HG02759 (cell line): ENCODE results near the gene AKAP7.
"Not testable (repeated sequence)": the region's sequence is repeated elsewhere in the genome, so short reads cannot be mapped to it uniquely, and the experiment has no call there.

Experiments
- ATAC-seq: cut with Tn5 transposase; IDR thresholded peaks from one replicate; pipeline ENCODE4 v1.9.1; 2021; ENCODE audit warnings: mild to moderate bottlenecking, moderate library complexity; ENCODE audit not compliant: unreplicated experiment

The AKAP7 gene

DNA sequence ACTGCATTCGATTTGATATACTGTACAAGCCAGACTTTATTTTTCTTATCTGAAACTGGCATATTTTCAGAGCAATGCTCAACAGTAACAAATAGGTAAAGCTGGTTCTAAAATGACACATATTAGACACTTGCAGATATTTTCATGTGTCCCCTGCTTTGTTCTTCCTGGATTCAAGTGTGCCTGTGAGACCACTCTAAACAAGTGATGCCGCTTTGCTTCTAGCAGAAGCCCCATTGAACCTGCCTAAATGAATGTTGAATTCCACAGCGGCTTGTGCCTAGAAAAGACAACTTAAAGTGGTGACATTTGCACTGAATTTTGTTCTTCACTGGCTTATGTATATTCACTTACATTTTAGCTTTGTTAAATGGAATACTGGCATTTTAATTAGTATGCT is 115.7 kb downstream of the AKAP7 start:
- no peak for ATAC-seq

DNA sequence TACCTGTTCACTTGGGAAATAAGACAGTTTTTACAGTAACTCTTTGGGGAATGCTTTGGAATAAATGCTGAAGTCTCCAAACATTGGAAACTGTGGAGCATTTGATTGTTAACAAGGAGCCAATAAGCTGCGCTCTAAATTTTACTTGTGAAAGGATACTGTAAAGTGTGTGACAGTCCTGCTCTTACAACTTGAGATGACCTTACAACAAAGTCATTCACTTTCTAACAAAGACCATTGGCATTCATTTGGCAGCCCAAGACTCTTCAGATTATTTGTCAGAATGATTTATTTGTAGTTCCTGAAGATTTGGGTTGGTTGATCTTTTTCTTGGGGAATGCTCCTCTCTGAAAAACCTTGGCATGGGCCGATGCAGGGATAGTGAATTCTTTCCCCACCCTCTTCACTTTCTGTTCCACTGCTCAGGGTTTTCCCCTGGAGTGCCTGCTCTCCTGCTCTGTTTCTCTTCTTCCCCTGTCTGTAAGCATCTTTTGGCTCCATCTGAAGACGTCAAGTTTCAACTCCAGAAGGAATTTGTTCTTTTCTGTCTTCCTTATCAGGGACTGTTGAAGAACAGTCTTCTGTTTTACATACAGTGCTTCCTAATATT is 116.4 kb downstream of the AKAP7 start:
- ATAC-seq = no peak

DNA sequence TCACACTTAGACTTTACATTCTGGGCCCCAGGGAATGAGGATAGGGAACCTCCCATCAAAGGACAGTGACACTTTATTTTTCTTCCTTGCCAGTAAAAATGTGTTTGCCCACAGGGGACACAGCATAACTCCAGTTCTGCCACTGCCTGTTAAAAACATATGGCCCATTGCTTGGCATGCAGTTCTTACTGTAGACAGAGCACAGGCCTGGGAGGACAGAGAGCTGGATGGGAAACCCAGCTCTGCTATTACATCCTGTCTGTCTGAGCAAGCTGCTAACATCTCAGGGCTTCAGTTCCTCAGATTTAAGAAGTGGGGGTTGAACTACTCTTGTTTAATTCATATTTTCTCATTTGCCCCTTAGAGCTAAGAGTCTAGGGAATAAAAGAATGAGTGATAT is 120.2 kb downstream of the AKAP7 start:
- no peak for ATAC-seq

DNA sequence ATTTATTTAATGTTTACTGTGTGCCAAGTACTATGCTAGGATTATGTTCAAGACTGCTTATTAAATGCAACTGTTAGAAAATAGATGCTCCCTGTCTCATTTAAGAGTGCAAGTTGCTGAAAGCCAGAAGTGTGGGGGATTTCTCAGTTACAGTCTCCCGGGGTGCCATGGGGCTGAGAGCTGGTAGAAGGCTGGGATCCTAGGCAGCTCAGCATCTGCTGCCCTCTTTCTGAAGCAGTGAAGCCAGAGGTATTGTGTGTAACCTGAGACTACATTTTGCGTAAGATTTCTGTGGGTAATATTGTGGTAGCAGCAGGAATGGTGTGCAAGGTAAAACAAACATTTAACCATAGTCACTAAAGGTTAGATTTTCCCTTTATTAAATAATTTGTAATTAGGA is 120.6 kb downstream of the AKAP7 start:
- no peak for ATAC-seq

DNA sequence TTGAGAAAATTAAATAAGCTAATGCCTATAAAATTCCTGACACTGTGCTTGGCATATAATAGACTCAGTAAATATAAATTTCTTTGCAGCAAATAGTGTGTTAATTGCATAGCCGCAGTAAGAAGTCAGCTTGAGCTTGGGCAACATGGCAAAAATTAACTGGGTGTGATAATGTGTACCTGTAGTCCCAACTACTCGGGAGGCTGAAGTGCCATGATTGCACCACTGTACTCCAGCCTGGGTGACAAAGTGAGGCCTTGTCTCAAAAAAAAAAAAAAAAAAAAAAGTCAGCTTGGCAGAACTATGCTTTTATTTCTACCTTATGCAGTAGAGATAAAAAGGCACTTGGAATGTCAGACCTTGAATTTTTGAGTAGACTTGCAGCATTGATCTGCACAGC is 121.8 kb downstream of the AKAP7 start:
- no peak for ATAC-seq

DNA sequence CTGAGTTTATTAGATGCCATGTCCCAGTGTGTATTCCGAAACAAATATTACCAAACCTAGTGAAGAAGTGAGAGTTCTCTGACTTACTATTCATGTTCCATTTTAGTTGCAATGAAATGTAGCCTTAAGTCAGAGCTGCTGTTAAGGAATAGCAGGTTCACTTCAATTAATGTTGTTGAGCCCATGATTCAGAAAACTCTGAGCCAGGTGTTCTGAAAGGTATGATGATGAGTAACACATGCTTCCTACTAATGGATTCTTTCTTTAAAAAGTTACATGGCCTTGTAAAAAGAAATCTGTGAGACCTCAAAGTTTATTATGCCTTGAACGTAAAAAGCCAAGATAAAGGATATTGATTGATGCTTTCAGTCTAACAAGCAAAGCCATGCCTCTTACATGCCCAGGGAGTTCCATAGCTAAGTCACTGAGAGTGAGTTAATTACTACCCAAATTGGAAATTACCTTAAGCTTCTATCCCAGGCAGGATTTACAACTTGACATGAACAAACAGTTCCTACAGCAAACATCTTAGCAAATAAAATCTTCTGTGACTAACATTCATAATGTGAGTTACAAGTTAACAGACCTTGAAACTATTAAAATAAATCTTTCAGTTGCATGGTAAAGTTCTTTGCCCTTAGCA is 122.9 kb downstream of the AKAP7 start:
- ATAC-seq = peak; percentile 76

DNA sequence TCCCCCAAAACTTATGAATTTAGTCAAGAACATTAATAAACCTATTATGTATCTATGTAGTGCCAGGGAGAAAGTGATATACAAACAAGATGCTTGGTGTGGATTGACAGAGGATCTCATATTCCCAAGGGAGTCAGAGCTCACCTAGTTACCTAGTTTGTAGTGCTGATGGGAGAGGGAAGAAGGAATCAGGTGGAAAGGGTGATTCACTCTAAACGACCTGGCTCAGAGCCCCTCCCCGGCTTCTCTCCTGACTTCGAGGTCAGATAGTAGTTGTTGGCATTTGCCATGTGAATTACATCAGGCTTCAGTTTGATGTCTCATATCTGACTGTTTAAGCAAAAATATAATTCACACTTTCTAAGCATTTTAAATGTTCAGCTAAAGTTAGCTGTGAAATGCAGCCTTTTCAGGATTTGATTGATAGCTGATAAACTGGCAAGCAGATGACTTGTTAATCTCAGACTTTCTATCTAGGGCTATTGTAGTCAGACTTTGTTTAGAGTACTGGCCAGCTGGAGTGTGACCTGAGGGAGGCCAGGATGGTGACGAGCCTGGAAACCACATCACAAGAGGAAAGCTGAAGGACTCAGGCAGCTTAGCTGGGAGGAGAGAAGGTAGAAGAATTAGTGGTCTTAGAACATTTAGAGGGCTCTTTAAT is 123.7 kb downstream of the AKAP7 start:
- peak; percentile 10 for ATAC-seq

DNA sequence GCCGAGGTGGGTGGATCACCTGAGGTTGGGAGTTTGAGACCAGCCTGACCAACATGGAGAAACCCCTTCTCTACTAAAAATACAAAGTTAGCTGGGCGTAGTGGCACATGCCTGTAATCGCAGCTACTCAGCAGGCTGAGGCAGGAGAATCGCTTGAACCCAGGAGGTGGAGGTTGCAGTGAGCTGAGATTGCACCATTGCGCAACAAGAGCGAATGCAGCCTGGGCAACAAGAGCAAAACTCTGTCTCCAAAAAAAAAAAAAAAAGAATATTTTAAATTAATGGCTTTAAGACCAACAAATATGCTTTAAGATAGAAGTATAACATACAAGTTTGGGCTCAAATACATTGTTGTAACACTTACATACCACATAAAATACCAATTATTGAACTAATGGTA is 125.7 kb downstream of the AKAP7 start:
- ATAC-seq = not testable (repeated sequence)

DNA sequence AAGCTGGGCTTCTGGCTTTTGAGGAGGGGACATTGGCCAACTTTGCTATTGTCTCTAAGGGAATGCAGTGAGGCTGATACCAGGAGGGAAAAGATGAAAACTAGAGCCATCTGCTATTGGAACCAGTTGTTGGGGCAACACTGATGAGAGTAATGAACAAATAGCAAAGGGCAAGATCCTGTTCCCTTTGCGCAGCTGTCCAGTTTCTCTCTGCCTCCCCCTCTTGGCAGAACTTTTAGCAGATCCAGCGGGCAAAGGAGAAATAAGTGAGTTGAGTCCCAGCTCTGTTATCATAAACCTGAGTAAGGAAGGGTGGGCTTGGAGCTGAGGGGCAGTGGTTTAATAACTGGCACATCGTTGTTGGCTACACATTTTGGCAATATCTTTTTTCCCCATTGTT is 126.8 kb downstream of the AKAP7 start:
- ATAC-seq = no peak

DNA sequence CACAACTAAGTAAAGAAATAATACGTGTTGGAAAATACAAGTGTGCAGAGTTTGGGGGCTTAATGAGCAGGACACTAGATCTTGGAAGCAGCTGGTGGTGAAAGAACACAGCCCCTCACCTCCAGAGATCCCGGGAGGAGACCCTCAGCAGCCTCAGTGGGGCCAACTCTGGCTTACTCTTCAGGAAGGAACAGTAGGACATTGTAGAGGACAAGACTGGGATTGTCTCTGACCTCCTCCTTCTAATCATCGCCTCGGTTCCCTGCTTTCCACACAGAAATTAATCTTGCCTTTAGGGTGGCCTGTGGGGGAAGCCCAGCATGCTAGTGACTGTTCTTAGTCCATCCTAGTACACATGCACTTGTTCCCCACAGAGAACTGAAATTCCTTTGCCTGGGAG is 130.7 kb downstream of the AKAP7 start:
- no peak for ATAC-seq

DNA sequence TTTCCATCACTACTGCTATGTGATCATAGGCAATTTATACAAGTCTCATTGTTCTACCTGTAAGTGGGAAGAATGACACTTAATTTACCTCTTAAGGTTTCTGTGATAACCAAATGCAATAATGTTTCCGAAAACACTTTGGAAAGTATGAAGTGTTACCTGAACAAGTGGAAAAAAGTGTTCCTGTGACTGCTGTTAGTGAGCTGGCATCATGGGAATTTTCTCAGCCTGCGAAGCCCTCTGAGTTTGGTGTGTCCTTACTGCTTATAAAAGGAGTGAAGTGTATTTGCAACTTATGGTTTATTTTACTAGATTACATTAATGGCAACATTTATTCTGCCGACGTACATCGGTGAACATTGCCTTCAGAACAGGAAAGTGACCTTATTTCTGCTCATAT is 133.0 kb downstream of the AKAP7 start:
- ATAC-seq = no peak

DNA sequence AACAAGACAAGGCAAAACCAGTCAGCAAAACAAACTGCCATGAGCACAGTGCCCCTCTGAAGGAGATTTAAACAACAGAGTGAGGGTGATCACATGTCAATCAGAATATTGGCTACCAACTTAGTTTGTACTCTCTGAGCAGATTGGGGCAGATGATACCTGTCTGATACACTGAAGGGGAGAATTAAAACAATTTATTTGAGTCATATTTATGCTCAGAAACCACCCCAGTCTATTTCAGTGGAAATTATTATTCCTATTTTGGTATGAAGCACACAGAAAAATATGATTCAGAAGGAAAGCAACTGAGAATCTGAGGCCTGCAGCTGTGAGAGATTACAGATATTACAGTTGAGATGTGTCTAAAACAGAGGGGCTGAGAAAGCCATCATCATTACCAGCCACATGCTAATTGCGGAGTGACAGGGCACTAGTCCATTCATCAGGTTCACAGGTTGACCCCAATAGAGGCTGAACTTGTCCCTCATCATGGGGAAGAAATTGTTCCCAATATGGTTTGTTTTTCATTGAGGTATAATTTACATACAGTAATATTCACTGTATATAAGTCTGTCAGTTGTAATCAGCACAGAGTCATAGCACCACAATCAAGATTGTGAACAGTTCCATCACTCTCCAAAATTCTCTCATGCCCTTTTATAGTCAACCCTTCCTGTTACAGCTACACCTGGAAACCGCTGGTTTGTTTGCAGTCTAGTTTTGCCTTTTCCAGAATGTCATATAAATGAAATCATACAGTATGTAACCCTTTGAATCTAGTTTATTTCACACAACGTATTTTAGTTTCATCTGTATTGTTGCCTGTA is 134.5 kb downstream of the AKAP7 start:
- ATAC-seq = no peak

DNA sequence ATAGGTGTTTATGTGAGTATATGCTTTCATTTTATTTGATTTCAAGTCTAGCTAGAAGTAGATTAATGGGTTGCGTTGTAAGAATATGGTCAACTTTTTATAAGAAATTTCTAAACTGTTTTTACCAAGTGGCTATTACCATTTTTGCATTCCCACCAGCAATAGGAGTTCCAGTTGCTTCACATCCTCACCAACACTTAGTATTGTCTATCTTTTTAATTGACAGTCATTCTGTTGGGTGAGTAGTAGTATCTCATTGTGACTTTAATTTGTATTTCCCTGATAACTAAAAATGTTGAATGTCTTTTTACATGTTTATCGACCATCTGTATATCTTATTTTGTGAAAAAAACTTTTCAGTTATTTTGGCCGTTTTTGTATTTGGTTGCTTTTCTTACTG is 135.3 kb downstream of the AKAP7 start:
- ATAC-seq = no peak

DNA sequence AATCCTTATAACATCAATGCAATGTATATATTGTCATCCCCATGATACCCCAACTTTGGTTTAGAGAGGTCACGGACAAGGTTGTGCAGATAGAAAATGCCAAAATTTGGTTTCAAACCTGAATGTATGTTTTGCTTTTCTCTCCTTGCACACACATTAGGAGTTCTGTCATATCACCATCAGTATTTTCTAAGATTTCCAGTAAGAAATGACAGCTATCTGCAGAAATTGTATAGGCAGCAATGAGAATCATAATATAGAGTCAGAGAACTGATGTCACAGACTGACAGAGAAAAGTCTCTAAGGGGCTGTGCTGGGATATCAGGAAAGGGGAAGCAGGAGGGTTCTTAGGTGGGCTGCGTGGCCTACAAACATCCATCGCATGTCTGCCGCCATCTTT is 140.0 kb downstream of the AKAP7 start:
- no peak for ATAC-seq

DNA sequence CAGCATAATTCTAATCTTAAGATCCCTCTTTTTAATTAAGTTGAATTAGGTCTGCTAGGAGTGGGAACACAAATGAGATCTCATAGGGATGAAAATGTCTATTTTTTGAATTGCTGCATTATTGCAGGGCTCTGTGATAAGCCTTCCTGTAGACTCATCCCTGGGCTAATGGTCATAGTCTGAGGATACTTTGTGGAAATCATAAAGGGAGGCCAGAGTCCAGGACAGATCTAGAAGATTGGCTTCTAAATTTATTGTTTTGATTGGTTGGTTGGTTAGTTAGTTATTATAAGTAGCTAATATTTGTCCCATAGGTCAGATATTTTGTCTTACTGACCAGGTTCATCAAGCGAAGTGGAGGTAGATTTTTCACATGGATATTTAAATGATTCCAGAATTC is 142.3 kb downstream of the AKAP7 start:
- no peak for ATAC-seq

DNA sequence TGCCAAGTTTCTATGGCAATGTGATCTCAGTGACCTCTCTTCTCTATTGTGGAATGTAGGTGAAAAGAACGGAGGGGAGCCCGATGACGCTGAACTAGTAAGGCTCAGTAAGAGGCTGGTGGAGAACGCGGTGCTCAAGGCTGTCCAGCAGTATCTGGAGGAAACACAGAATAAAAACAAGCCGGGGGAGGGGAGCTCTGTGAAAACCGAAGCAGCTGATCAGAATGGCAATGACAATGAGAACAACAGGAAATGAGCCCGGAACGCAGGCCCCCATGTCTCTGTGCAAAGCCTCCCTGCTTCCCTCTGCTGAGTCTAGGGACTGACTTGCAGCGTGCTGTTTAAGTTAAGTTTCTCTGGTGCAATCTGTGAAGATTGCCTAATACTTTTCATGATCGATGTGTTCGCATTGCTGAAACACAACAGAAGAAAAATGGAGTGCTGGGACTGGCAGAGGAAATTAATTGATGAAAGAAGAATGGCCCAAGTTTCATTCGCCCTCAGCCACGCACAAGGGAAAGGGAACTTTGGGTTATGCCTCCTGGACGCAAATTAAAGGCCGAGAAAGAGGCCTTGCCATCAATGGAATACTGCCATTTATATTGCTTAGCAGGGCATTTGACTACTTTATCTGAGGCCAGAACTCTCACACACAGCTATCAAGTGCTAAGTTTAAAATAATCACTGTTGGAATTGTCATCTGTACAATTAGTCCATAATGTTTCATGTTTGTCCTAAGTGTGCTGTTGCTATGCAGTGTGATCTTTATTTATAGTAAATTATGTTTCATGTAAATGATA is 146.4 kb downstream of the AKAP7 start:
- ATAC-seq = no peak

DNA sequence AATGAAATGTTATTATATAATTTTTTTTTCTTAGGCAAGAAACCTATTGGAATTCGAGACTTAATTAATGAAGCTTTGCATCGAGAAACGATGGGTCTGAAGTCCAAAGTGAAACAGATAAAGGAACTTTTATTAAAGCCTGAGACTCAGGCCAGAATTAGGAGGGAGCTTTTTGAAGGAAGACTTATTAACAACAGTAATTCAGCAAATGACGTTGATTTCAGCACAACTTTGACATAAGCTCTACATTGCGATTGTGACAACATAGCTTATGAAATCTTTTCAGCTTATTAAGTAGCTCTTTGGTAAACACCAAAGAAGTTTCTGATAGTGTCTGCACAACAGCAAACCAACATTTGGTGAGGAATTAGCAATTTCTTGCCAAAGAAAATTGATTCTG is 147.1 kb downstream of the AKAP7 start:
- no peak for ATAC-seq

DNA sequence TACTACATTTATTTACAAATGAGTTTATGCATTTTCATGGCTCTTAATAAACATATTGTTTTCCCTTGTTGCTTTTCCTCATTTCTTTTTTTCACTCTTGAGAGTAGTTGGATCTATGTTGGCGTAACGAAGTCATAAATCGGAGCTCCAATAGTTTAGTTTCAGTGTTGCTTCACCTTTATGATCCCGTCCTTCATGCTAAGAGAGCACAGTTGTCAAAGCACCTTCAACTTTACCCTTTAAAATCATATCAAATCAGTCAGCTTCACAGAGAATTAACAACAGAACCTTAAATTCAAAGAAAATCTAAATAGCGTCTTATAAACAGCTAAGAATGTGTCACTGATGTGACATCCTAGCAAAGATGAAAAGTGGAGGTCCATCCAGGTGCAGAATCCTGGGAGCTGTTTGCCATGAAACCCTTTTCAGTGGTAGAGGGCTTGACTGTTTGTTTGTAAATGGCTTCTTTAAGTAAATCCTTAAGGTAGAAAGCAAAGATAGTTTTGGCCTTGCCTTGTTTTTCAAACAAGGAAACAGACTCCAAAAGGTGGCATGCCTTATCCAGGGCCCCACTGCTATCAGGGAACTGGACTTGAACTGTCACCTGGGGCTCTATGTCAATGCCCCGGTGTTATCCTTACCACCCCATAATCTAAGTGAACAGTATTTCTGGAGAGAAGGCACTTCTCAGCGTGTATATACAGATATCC is 148.4 kb downstream of the AKAP7 start:
- ATAC-seq = no peak

DNA sequence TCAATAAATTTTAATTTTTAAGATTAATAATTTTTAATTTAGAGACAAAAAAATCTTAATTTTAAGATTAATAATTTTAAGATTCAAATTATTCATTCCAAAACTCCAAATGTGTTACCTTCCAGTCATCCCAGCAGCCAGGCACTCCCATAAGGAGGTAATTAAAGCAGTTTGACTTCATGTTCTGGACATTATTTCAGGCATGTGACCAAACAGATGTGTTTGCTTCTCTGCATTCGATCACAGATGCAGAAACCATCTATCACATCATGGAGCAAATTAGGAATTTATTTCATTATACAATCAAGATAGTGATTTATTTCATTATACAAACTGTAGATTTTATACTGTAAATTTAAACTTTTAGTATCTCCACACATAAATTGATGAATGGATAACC is 150.3 kb downstream of the AKAP7 start:
- no peak for ATAC-seq

DNA sequence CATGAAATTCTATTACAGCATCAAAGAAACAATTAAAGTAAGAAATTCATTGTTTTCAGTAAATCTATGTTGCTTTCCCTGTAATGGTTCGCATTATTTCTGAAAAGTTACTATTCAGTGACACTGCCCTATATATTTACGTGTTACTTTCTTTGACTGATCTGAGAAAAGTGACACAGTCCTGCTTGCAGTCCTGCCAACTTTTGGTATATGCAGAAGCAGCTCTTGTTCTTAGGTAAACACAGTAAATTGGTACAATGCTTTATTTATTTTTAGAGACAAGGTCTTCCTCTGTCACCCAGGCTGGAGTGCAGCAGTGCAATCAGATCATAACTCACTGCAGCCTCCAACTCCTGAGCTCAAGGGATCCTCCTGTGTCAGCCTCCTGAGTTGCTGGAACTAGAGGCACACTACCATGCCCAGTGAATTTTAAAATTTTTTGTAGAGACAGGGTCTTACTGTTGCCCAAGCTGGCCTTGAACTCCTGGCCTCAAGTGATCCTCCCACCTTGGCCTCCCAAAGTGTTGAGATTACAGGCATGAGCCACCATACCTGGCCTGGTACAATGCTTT is 151.3 kb downstream of the AKAP7 start:
- ATAC-seq = no peak
